Measurements from ENCODE around the gene NAP1L3.

NAP1L3 gene, protein sequence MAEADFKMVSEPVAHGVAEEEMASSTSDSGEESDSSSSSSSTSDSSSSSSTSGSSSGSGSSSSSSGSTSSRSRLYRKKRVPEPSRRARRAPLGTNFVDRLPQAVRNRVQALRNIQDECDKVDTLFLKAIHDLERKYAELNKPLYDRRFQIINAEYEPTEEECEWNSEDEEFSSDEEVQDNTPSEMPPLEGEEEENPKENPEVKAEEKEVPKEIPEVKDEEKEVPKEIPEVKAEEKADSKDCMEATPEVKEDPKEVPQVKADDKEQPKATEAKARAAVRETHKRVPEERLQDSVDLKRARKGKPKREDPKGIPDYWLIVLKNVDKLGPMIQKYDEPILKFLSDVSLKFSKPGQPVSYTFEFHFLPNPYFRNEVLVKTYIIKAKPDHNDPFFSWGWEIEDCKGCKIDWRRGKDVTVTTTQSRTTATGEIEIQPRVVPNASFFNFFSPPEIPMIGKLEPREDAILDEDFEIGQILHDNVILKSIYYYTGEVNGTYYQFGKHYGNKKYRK

GRCh38 chrX:93673056-93673868, at the start of gene NAP1L3:
Gene NAP1L3, minus strand, starts transcription at chrX:93673578. Its CDS starts 274 bp downstream, at chrX:93673304.
- H3K4me1 Mint-ChIP-seq (ENCODE audit: low read depth) = peaks cover 3% of the 10 kb centered on the region
- peak; percentile 54 for DNase-seq (ENCODE audit: low spot score)
- H3K36me3 Mint-ChIP-seq (ENCODE audit: low read depth) = no peaks in the 10 kb centered on the region
- no peaks in the 10 kb centered on the region for H3K9me3 Mint-ChIP-seq
- no peaks in the 10 kb centered on the region for H3K27me3 Mint-ChIP-seq (ENCODE audit: low read depth)
- H3K27ac Mint-ChIP-seq = peak within 1 kb of the TSS; percentile 83
- H3K4me3 Mint-ChIP-seq = peak within 1 kb of the TSS; percentile 92

DNA sequence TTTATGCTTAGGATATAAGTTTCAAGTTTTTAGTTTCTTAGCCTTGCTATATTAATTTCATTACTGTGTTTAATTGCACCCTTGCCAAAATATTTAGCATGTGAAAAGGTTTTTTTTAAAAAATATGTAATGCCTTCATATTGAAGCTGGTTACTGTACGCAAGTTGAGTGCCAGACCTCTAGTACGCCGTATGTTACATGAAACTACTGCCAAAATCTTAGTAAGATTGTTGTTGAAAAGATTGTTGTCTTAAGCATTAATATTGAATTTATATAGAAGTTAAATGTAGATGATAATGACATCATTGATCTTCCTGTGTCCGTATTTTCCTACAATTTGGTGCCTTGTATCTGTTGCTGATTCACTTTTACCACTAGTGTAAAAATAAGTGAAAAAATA, 37.7 kb upstream of the NAP1L3 start:
- Mint-ChIP-seq H3K27ac (no peak overlapping the region), H3K4me1 (ENCODE audit: low read depth) (no peaks in the 10 kb centered on the region), H3K4me3 (no peak overlapping the region), H3K27me3 (ENCODE audit: low read depth) (no peaks in the 10 kb centered on the region), H3K36me3 (ENCODE audit: low read depth) (no peaks in the 10 kb centered on the region), H3K9me3 (no peaks in the 10 kb centered on the region)
- DNase-seq (ENCODE audit: low spot score) = no peak

DNA sequence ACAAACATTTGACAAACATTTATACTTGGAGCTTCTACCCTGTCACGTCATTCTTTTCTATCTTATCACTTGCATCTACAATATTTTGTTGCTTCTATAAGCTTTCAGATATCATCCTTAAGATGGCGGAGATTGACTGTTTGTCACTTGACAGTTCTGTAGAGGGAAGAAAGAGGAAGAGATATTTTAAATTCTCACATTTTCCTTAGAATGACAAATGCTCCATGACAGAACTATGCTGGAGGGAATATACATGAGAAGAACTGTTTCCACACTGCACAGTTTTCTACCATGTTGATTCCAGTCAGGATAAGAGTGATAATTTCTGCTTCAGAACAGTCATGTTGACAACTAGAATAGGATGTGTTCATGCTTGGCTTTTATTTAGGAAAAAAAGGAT, 30.3 kb upstream of the NAP1L3 start:
- H3K4me1 Mint-ChIP-seq (ENCODE audit: low read depth) = no peaks in the 10 kb centered on the region
- H3K4me3 Mint-ChIP-seq = no peak overlapping the region
- H3K27ac Mint-ChIP-seq = no peak overlapping the region
- no peak for DNase-seq (ENCODE audit: low spot score)
- no peaks in the 10 kb centered on the region for H3K9me3 Mint-ChIP-seq
- no peaks in the 10 kb centered on the region for H3K36me3 Mint-ChIP-seq (ENCODE audit: low read depth)
- no peaks in the 10 kb centered on the region for H3K27me3 Mint-ChIP-seq (ENCODE audit: low read depth)

DNA sequence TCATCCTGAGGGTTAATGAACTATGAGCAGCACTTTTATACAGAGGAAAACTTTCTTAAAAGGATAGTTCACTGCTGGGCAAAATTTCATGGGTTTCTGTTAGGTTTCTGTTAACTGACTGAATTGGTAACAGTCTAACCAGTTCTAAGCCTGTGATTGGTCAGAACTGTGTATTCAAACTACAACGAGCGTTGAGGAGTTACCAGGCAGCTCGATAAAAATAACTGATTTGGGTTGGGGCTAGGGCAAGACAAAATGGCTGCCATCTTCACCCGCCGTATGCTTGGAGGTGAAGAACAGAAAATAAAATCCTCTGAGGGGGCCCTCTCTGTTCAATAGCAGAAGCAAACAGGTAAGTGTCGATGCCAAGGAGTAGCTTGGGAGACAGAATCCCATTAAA, 22.6 kb upstream of the NAP1L3 start:
- Mint-ChIP-seq H3K27ac (no peak overlapping the region), H3K4me1 (ENCODE audit: low read depth) (no peaks in the 10 kb centered on the region)

GRCh38 chrX:93673869-93674271, 492 bp upstream of the NAP1L3 start, which contains the start of gene FAM133A:
Gene FAM133A, plus strand, starts transcription at chrX:93674206. Its CDS starts 35,214 bp downstream, at chrX:93709420.
- H3K4me1 Mint-ChIP-seq (ENCODE audit: low read depth) = peaks cover 3% of the 10 kb centered on the region
- peak within 1 kb of the TSS; percentile 92 for H3K4me3 Mint-ChIP-seq
- H3K9me3 Mint-ChIP-seq = no peaks in the 10 kb centered on the region
- H3K27ac Mint-ChIP-seq = peak within 1 kb of the TSS; percentile 83
- H3K36me3 Mint-ChIP-seq (ENCODE audit: low read depth) = no peaks in the 10 kb centered on the region
- H3K27me3 Mint-ChIP-seq (ENCODE audit: low read depth) = no peaks in the 10 kb centered on the region
- no peak for DNase-seq (ENCODE audit: low spot score)

More for the DNA sequence above, 22.6 kb upstream of the NAP1L3 start:
- H3K27me3 Mint-ChIP-seq (ENCODE audit: low read depth) = no peaks in the 10 kb centered on the region
- H3K36me3 Mint-ChIP-seq (ENCODE audit: low read depth) = no peaks in the 10 kb centered on the region
- no peak for DNase-seq (ENCODE audit: low spot score)
- no peak overlapping the region for H3K4me3 Mint-ChIP-seq
- H3K9me3 Mint-ChIP-seq = no peaks in the 10 kb centered on the region

DNA sequence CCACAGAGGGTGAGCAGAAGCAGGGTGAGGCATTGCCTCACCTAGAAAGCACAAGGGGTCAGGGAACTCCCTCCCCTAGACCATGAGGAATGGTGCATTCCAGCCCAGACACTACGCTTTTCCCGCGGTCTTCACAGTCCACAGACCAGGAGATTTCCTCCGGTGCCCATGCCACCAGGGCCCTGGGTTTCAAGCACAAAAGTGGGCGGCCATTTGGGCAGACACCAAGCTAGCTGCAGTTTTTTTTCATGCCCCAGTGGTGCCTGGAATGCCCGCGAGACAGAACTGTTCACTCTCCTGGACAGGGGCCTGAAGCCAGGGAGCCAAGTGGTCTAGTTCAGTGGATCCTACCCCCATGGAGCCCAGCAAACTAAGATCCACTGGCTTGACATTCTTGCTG, 12.8 kb downstream of the NAP1L3 start:
- H3K27me3 Mint-ChIP-seq (ENCODE audit: low read depth) = no peaks in the 10 kb centered on the region
- H3K27ac Mint-ChIP-seq = no peak overlapping the region
- no peaks in the 10 kb centered on the region for H3K9me3 Mint-ChIP-seq
- no peak overlapping the region for H3K4me3 Mint-ChIP-seq
- no peak for DNase-seq (ENCODE audit: low spot score)
- H3K36me3 Mint-ChIP-seq (ENCODE audit: low read depth) = no peaks in the 10 kb centered on the region
- H3K4me1 Mint-ChIP-seq (ENCODE audit: low read depth) = no peaks in the 10 kb centered on the region

- Mint-ChIP-seq H3K36me3 (ENCODE audit: low read depth) (no peaks in the 10 kb centered on the region), H3K9me3 (no peaks in the 10 kb centered on the region), H3K4me1 (ENCODE audit: low read depth) (no peaks in the 10 kb centered on the region), H3K27me3 (ENCODE audit: low read depth) (no peaks in the 10 kb centered on the region), H3K4me3 (no peak overlapping the region), H3K27ac (no peak overlapping the region)
- DNase-seq (ENCODE audit: low spot score) = no peak
Observed at GRCh38 chrX:93649381-93649780, 24.0 kb downstream of the NAP1L3 start.

- Mint-ChIP-seq H3K27ac (no peak overlapping the region), H3K9me3 (no peaks in the 10 kb centered on the region), H3K4me3 (no peak overlapping the region), H3K4me1 (ENCODE audit: low read depth) (no peaks in the 10 kb centered on the region), H3K36me3 (ENCODE audit: low read depth) (no peaks in the 10 kb centered on the region), H3K27me3 (ENCODE audit: low read depth) (no peaks in the 10 kb centered on the region)
- DNase-seq (ENCODE audit: low spot score) = no peak
Observed at GRCh38 chrX:93637591-93637990, 35.8 kb downstream of the NAP1L3 start.

Measured in T-helper 2 cell treated with Interferon-gamma antibody and Interleukin-4, amounts not matched to agents 5 μg/mL and 100 μg/mL, for 36 hours (primary cell).